Activated gamma-delta T cell treated with Interleukin-2 at 50 U/mL for 16 hours (primary cell): ENCODE data around the gene GPER1.
"Not testable (repeated sequence)": the region's sequence is repeated elsewhere in the genome, so short reads cannot be mapped to it uniquely, and the experiment has no call there.

Experiments
- DNase-seq: peaks from one replicate; pipeline ENCODE4 v3.0.0-alpha.2; 2020

Gene GPER1

DNA sequence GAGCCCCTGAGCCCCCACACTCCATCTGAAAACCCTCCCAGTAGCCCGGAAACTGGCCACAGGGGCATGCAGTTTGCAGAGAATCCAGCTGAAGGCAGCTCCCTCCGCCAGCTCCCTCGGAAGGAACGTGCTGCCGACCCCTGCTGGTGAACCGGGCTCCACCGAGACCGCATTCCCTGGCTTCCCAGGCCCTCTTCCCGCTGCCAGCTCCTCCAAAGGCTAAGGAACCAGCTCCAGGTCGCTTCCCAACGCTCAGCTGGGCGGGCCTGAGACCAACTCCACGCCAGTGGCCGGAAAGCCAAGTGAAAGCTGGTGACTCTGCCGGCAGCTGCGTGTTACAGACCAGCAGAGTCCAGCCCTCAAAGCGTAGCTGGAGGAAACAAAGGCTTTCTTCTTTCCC is 35.8 kb downstream of the GPER1 start:
- DNase-seq = no peak

DNA sequence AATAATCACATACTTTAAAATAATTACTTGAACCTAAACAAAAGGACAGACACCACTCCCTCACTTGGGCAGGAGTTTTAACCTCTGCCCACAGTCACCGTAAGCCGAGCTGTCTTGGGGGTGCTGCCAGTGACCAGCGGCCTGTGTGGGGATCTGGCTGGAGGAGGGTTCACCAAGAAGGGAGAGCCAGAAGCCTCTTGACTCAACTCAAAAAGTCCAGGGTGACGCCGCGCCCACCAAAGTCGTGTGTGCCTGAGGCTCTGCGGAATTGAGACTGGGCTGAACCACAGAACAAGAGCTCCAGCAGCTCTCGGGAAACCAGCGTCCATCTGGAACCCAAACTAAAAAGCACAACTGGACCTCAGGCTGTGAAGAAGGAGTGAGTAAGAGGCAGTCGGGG is 36.3 kb downstream of the GPER1 start:
- no peak for DNase-seq

DNA sequence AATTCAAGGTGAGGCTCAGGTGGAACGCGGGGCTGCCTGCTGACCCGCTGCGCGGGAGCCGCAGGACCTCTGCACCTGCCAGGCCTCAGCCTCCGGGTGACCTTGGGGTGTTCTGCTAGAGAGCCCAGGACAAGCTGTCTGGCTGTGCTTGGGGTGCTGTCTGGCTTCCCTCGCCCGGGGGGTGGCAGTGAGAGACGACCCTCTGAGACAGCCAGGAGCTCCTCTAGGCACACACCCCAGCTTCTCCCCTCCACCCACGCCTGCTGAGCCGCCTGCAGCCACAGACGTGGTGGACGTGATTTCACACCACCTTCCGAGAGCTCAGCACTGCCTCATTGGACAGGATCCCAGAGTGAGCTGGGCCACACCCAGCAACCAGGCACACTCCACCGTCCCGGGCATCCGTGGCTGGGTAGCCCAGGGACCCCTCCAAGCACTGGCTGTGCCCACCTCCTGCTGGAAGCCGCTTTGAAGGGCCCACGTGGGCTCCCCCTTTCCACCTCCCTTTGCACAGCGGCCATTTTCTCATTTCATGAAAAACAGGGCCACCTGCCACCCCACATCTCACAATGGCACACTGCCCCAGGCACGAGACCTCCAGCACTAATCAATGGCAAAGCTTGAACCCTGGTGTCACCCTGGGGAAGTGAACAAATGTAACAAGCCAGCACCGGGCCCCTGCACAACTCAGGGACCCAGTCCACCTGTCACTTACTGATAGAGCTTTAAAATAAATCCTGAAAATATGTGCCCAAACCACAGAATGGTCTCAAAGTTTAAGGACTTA is 37.1 kb downstream of the GPER1 start:
- no peak for DNase-seq

DNA sequence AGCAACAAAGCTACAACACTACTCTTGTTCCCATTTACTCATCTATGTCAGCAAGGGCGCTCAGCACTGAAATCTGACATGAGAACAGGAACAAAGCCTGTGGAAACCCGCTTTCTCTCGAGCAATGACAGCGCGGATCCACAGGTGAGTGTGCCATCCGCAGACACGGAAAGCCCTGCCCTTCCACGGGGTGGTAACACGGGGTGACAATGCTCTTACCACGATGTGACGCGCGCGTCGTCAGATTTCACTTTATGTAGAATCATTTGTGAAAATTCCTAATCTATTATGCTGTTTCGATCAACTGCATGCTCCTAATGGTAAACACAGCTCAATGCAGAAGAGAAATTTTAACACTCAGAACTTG is 37.7 kb downstream of the GPER1 start:
- DNase-seq = no peak

DNA sequence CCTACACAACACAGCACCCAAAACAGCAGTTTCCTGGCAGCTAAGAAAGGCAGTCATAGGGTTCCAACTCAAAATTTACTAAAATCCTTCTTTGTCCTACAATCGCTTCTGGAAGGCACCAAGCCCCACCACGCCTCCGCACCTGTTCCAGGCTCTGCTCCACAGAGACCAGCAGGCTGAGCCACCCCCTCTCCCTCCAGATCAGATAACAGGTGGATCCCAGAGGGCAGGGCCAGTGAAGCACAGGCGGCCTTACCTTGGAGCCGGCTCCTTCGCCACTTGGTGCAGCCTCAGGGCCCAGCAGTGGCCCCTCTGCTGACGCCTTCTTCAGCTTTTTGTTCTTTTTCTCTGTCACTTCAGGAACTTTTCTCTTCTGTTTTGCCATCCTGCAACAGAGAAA is 39.1 kb downstream of the GPER1 start:
- DNase-seq = no peak

DNA sequence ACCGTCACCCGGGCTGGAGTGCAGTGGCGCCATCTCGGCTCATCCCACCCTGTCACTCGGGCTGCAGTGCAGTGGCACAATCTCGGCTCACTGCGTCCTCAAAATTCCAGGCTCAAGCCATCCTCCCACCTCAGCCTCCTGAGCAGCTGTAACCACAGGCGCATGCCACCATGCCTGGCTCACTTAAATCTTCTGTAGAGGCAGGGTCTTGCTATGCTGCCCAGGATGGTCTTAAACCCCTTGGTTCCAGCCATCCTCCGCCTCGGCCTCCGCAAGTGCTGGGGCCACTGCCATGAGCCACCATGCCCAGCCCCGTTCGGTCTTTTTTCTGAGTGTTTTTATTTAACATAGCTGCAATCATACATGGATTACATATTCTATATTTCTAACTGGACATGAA is 41.5 kb downstream of the GPER1 start:
- no peak for DNase-seq

DNA sequence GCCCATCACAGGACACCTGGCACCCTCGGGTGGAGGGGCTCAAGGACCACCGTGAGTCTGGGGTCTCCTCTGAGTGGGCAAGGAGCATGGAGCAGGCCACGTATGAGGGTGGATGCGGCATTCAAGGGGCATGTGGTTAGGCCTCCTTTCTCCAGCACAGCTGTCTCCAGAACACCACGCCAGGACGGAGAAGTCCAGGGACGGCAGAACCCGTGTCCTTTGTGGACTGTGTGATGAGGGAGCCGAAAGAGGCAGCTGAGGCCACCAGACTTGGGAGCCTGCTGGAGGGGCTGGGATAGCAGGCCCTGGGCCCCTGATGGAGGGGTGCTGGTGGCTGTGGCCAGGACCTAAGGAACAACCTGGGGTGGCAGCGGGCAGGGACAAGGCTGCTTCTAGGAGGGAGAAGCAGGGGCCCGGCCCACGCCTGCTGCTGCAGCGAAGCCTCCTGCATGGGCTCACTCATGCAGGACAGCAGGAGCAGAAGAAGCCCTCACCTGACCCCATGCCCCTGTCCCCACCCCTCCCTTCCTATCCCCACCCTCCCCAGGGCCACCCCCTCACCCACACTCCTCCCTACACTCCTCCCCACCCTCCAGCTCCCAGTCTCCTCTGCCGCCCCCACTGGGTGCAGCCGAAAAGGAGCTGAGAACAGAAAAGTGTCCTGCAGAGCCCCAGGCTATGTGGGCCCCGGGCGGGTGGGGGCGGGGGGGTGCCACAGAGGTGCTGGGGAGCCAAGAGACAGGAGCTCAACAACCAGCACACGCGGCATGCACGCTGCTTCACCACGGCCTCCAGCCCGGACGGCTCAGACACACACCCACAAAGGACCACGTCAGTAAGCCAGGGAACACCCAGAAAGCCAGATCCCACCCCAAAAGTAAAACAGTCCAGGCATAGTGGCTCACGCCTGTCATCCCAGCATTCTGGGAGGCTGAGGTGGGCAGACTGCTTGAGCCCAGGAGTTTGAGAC is 42.4 kb downstream of the GPER1 start:
- DNase-seq = no peak

DNA sequence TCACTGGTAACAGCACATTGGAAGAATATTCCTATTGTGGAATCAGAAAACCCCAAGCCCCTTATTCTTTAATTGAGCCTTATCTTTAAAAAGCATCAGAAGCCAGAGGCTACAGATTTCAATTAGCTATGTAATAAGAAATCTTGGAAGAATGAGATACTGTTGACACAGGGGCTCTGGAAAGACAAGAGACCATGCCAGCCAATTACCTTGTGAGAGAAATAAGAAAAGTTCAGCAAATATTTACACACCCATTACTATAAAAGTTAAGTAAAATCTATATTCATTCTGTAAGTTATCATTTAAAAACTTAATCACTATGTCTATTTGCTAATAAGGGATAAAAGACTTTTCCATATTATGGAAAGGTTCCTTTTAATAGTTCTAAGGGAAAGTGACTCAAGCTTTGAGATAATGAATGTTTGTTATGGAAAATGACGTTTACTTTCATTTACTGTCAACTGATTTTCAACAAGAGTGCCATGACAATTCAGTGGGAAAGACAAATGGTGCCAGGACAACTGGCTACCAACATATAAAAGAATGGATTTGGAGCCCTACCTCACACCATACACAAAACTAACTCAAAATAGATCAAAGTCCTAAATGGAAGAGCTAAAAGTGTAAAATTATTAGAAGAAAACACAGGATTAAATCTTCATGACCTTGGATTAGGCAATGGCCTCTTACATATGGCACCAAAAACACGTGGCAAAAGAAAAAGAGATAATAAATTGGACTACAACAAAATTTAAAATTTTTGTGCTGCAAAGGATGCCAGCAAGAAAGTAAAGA is 43.8 kb downstream of the GPER1 start:
- DNase-seq = no peak

DNA sequence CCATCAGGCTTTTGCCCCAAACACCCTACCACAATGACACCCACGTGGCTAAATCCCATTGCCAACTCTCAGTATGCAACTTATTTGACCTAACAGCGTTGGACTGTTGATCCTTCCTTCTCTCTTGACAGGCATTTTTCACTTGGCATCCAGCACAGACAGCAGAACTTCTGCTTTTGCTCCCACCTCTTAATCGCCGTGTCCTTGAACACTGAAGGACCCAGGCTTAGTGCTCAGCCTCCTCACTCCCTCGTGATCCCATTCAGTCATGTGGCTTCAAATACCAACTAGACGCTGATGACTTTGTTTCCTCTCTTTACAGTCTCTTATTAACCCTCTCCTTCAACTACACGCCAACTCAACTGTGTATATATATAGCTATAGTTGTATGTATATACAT is 47.0 kb downstream of the GPER1 start:
- no peak for DNase-seq

DNA sequence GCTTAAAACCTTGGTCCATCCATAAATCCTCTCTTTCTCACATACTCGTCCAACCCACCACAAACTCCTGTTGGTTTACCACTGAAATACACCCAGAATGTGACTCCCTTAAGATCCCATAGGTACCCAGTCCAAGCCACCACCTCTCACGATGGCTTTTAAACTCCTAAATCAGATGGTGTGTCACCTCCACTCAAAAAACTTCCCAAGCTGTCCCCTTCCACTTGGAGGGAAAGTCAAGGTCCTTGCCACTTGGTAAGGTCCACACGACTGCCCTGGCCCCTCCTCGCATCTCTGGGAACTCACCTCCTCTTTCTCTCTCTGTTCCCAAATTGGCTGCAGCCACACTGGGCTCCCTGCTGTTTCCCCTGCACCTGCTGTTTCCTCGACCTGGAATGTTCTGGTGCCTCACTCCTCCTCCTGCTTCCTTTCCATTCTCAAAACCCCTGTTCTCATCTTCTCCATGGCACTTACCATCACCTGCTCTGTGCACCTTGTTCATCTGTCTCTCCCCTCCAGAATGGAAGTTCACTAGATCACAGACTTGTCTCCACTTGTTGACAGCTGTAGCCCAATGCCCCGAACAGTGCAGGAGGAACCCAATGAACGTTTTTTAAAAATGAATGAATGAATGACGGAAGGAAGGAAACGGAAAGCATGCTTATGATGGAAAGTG is 49.1 kb downstream of the GPER1 start:
- no peak for DNase-seq

DNA sequence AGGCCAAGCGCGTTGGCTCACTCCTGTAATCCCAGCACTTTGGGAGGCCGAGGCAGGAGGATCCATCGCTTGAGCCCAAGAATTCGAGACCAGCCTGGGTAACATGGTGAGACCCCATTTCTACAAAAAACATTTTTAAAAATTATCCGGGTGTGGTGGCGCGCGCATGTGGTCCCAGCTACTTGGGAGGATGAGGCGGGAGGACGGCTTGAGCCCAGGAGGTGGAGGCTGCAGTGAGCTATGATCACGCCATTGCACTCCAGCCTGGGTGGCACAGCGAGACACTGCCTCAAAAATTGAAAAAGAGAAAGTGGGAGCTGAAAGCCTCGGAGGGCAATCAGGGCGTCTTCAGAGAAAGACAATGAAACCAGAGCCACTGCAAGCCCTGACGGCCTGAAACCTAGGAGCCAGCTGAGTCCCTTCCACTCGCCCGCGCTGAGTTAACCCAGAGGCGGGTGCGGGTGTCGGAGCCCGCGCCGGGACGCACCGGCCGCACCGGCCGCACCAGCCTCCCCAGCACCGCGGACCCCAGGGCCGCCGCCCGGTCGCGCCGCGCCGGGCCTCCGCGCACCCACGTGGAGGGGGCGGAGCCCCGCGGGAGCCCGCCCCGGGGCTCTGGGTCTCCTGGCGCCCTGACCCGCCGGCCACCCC is 49.7 kb downstream of the GPER1 start:
- DNase-seq = no peak

DNA sequence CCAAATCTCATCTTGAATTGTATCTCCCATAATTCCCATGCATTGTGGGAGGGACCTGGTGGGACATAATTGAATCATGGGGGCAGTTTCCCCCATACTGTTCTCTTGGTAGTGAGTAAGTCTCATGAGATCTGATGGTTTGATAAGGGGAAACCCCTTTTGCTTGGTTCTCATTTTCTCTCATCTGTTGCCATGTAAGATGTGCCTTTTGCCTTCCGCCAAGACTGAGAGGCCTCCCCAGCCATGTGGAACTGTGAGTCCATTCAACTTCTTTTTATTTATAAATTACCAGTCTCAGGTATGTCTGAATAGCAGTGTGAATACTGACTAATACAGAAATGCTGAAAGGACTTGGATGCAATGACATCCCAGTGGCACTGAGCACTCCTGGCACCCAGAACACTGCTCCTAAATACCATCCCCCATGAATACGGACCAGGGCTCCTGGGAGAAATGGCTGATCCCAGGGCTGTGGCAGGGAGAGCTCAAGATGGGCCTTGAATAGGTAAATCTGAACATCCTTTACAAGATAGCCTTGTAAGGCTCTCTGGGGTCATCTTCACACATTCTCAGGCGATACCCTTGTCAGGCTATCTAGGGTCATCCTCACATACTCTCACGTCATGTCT is 52.7 kb downstream of the GPER1 start:
- DNase-seq = no peak

DNA sequence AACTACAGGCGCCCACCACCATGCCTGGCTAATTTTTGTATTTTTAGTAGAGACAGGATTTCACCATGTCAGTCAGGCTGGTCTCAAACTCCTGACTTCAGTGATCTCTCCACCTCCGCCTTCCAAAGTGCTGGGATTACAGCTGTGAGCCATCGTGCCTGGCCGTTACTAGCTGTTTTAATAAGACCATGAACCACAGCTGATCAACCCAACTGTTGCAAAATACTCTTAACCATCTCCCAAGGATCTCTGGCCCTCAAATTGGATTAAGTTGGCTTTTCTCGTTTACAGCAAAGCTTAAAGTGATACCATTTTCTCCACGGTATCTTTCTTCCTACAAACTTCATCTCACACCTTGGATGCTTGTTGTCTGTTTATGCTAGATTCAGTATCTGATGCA is 53.7 kb downstream of the GPER1 start:
- no peak for DNase-seq

DNA sequence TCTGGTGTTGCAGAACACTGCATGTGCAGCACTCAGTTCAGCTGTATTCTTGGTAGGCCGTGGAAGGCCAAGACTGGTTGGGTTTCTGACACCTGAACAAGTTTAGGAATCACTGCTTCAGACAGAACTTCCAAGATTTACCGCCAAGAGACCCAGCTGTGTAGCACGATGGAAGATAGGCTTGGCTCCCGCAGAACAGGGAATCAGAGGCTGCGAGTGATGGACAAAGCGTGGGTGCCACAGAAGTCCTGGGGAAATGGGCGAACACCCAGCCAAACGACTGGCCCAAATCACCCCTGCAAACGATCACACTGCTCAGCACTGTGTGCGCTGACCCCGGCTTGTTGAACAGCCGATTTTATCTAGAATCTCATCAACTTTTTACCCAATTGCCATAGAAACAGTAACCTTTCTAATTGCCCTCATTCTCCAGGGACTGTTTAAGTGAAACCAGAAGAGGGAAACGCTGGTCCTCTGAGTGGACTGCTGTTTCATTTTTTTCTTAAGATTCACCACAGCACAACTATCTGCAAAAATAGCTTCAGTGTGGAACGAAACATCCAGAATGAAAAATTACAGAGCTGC is 54.2 kb downstream of the GPER1 start:
- no peak for DNase-seq

DNA sequence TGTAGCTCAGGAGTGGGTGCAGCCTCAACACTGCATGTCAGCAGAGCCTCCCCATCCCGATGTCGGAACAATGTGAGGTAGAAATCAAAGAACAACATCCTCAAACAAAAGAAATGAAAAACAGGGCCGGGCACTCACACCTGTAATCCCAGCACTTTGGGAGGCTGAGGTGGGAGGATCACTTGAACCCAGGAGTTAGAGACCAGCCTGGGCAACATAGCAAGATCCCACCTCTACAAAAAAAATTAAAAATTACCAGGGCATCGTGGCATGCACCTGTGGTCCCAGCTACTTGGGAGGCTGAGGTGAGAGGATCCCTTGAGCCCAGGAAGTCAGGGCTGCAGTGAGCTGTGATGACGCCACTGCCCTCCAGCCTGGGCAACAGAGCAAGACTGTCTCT is 55.1 kb downstream of the GPER1 start:
- DNase-seq = not testable (repeated sequence)
